NCI-H2107 treated with DMSO at 0.1 percent for 48 hours (cell line): ENCODE measurements around the gene C3orf80.
"Not testable (repeated sequence)": the region's sequence is repeated elsewhere in the genome, so short reads cannot be mapped to it uniquely, and the experiment has no call there.

Source experiments
- DNase-seq: peaks from one replicate; lab custom pipeline; 2025; ENCODE audit not compliant: unreplicated experiment; lab: John Stamatoyannopoulos, UW

Gene C3orf80

DNA sequence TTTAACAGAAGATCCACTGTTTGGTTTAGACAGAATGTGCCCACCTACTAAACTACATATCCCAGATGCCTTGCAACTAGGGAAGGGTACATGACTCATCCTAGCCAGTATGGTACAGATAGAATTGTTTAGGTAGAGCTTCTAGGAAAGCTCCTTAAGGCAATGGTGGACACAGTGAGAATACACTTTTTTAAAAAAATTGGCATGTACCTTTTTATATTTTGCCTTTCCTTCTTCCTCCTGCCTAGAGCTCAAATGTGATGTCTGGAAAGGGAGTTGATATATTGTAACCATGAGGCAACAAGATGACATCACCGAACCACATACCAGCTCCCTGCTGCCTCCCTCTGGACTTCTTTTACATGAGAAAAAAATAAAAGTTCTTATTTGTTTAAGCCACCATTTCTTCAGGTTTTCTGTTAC lies 14.4 kb upstream of the C3orf80 start:
- DNase-seq: peak; percentile 60

DNA sequence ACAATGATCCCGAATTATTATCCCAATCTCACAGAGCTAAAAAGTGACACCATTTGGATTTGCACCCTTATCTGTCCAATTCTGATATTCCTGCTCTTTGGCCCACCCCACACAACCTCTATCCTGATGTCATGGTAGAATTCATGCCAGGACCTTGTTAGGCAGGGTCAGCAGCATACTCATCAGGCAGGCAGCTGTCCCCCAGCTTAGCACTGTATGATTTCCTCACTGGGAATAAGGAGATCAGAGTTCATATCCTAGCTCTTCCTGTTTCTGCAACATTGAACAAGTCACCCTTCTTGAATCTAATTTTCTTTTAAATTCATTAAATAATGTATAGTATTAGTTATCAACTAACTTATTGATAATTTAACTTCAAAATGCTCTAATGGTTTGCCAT lies 12.0 kb upstream of the C3orf80 start:
- DNase-seq: no peak

DNA sequence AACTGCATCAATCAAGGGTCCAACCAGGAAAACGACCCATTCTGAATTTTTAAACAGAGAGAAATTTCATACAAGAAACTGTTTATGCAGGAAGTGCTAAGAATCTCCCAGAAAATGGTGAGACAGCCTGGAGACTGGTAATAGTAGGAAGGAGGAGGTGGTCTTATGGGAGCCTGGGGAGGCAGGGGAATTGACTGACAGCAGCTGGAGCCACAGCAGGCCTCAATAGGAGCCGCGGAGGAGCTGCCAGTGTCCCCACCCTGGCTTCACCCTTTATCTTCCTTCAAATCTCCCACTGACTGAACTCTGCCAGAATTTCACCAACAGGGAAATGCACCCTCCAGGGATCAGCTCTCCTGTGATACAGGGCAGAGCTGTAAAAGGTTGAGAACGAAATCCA lies 7.5 kb upstream of the C3orf80 start:
- DNase-seq: no peak

DNA sequence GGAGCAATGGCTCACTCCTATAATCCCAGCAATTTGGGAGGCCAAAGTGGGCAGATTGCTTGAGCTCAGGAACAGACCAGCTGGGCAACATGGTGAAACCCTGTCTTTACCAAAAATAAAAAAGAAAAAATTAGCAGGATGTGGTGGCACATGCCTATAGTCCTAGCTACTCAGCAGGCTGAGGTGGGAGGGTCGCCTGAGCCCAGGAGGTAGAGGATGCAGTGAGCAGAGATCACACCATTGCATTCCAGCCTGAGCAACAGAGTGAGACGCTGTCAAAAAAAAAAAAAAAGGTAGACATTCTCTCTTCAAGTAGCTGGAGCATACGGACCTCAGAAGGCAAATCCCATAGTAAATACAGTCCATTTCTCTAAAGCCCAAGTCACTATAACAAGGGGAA lies 7.1 kb upstream of the C3orf80 start:
- DNase-seq: no peak

DNA sequence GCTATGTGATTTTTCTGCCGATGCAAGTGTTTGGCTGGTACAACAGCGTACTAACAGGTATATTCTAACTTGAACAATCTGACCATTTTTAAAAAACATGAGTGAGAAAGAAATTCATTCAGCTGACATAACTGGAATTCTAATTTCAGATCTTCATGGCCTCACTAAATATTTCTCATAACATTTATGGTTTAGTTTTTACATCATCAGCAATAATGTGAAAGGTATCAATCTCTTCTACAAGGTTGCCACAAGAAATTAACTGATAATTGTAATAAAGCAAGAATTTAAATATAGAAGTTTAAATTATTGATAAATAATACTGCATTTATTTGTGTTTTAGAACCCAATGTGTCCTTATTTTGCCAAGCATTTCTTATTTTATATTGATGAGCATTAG lies 5.2 kb upstream of the C3orf80 start:
- DNase-seq: no peak

DNA sequence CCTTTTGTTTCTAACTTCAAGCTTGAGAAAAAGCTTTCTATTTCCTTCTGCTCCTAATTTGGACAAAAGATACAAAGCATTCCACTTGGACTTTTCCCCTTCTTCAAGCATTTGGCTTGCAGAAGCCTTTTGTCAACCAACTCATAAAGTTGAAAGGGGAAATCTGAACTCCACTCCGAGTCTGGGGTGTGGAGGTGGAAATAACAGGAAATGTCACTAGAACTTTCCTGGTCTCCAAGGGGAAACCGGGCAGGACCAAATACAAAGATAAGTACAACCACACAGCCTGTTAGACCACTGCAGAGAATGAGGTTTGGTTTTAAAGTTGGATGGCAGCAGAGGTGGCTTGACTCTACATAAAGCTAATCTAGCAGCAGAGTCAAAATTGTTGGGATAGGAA lies 4.2 kb upstream of the C3orf80 start:
- no peak for DNase-seq

DNA sequence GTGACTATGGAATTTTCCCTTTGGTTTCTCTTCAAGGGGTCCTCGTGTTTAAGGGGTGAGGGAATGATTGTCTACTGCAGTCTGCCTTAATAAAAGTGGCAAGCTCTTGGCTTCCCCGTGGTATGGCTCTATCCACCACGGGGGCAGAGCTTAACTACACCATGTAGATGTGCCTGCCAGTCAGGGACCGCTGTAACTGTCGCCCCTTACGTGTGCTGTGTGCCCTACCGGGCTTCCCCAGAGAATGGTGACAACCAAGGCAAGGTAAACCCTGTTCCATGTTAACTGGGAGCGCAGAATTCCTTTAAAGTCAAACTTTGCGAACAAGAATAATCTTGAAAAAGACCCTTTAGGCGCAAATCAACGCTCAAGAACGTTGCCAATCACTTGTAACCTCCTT lies 966 bp upstream of the C3orf80 start:
- DNase-seq: no peak

DNA sequence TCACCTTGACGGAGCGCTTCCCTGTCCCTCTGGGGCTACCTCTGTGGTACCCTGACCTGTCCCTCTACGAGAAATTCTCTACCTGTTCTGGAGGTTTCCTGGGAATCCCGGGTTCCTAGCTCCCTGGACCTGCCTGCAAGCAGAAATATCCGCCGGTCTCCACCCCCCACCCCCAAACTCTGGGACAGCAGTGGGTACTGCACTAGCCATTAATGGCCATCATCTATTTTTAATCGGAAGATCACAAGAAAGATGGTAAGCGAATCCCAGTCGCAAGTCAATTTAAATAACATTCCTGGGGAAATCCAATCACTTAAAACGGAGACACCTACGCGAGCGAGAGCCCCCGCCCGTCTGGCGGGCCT lies 429 bp upstream of the C3orf80 start:
- DNase-seq: peak; percentile 31

DNA sequence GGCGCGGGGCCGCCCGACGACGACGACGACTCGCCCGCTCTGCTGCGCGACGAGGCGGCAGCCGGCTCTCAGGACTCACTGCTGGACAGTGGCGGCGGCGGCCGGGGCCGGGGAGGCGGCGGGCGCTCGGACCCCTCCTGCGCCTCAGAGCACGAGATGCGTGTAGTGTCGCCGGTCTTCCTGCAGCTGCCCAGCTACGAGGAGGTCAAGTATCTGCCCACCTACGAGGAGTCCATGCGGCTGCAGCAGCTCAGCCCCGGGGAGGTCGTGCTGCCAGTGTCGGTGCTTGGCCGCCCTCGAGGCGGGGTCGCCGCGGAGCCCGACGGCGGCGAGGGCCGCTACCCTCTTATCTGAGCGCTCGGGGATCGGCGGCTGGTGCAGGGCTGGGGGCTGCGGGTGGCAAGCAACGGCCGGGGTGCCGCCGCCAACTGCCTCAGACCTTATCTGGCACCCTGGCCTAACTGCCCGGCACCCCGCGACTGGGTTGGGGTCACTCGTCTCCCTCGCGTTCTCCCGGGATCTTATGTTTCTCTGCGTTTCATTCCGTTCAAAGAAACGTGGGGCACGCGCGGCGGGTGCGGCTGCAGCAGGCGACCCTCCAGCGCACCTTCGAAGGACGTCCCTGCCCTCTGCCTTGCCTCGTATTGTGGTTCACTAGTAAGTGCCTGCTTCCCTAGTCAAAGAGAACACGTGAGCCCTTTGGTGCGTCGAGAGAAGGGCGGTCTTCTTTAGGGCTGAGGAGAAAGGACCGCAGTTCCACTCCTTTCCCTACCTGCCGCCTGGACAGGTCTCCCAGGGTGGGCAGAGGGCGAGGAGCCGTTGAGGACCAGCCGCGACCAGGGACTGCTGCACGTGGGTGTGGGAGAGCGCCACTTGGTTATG lies 1.0 kb downstream of the C3orf80 start:
- peak; percentile 20 for DNase-seq

DNA sequence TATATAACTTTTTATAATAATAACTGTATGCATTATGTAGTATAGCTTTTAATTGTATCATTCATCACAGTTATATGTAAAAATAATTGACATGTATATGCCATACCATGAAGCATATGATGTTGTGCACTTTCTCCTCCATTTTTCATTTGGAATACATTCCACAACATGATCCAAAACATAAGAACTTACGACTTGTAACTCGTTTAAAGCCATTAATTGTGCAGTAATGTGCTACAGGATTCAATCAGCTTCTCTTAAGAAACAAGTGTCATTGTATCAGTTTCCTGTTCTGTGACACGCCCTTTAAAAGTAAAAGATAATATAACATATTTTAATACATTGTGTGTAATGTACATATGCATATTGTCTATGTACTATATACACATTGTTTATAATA lies 2.2 kb downstream of the C3orf80 start:
- DNase-seq: no peak

DNA sequence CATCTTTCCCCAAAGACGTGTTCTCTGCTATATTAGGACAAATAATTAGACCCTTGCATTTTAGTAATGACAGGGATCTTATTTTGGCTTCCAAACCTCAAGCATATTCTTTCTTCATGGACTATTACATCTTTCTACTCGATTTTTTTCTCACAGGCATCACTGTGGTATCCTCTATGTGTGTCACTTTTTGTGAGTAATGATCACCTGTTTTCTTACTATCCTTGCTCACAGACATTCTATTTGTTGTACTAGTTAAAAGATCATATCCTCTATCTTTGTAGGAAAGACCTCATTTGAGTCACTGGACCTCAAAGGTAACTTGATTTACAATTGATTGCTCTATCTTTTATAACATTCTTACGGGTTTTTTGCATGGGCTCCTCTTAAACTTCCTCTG lies 6.8 kb downstream of the C3orf80 start:
- DNase-seq: no peak

DNA sequence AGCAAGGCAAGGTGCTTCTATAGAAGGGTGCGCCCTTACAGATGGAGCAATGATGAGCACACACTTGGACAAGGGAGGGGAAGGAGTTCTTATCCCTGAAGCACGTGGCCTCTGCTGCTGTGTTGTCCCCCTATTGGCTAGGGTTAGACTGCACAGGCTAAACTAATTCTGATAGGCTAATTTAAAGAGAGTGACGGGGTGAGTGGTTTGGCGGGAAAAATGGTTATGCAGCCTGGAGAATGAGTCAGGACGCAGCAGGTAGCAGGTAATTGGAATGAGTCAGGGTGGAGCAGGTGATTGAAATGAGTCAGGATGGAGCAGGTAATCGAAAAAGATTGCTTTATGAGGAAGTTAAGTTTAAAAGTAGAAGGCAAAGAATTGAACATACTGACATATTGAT lies 15.5 kb downstream of the C3orf80 start:
- not testable (repeated sequence) for DNase-seq

DNA sequence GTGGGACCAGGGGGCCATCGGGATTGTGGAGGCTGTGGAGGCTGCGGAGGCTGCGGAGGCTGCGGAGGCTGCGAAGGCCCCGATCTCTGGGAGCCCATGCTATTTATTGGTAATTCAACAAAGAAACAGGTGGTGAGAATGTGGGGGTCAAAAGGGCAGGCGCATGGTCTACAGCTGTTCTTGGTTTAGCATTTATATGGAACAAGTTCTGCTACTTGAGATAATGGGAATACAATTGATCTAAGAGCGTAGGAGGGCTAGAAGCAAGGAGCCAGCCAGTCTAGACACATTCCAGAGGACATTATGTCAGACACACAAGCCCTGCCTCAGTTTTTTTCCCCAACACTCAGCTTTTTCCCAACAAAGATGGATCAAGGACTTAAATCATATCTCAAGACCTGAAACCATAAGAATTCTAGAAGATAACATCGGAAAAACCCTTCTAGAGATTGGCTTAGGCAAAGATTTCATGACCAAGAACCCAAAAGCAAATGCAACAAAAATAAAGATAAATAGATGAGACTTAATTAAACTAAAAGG lies 20.1 kb downstream of the C3orf80 start:
- DNase-seq: no peak

DNA sequence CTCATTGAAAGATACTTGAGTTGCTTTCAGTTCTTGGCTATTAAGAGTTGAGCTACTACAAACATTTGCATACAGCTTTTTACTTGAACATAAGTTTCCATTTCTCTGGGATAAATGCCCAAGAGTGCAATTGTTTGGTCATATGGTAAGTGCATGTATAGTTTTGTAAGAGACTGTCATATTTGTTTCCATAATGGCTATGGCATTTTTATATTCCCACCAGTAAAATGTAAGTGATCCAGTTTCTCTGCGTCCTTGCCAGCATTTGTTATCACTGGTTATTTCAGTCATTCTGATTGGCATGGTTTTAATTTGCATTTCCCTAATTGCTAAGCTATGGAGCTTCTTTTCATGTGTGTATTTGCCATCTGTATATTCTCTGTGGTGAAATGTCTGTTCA lies 22.5 kb downstream of the C3orf80 start:
- DNase-seq: no peak

DNA sequence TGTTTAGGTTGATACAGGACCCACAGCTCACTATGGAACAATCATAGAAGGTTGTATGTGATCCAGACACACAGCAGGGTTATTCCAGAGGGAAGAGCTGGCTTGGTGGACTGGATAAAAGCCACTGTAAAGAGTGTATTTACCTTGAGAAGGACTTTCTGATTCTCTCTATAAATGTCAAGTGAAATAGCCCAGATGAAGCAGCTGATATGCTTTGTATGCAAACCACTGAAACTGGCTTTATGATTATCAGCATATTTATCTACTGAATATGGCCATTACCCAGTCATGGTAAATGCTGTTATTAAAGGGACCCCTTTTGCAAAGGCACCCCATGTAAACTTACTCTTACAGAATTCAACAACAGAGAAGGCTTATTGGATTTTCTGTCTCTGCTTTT lies 28.1 kb downstream of the C3orf80 start:
- no peak for DNase-seq

DNA sequence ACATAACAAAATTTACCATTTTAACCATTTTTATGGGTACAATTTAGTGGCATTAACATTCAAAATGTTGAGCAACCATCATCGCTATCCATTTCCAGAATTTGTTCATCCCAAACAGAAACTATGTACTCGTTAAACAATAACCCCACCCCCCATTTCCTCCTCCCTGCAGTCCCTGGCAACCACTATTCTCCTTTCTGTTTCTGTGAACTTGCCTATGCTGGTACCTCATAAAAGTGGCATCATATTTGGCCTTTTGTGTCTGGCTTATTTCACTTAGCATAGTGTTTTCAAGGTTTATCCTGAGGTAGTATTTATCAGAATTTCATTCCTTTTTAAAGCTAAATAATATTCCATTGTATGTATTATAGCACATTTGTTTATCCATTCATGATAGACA lies 32.4 kb downstream of the C3orf80 start:
- DNase-seq: no peak

DNA sequence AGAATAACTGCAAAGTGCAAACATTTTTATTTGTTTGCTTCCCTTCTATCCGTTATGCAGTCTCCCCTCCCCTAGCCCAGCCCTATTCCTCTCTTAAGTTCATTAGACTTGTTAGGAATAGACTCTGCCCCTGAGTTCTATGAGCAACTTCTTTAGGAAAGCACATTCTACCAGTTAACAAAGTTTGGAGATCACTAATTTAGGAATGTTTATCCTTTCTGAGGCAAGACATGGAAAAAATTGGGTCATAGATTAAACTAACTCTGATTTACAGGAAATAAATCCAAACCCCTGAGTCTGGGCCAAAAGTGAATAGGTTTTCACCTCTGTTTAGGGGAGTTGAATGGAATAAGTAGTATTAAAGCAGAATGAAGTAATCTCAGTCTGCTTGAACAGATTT lies 34.4 kb downstream of the C3orf80 start:
- DNase-seq: no peak

DNA sequence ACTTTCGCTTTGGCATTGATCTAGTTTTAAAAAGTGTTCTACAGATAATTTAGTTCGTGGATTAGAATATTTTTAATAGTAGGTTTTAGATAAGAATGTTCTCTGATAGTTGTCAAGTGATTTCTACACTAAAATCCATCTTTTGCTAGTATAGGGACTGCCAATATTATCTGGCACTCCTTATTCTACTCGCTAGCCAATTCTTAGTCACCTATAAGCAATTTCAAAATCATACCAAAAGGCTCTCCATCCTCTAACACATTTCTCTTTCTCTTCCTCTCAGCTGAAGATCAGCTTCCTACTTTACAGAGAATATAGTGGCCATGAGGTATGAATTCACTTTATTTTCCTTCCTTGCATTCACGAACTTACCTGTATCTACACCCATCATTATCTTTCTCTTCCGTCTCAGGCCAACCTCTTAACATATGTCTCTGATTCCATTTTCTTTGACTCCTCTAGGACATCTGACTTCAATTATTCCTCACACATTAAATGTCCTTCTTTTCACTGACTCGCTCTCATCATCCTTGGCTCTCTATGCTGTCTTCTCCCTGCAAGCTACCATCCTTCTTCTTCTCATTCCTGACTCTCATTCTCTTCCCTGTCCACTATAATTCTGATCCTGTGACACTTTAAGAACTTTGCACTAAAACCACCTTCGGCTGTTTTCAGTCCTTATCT lies 35.5 kb downstream of the C3orf80 start:
- no peak for DNase-seq

DNA sequence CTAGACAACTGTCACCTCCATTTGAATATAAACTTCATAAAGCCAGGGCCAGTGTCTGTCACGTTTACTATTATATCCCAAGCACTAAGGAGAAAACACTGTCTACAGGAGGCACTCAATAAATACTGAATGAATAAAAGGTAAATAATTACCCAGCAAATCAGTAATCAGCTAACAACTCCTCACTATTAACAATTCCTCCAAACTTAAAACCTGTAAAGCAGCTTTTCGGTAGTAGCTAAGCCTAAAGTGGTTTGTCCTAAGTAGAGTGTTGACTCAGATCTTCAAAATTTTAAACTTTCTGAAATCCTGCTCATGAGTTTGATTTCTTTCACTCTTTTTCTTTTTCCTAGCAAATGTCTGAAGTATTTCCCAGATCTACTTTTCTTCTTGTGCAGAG lies 39.9 kb downstream of the C3orf80 start:
- no peak for DNase-seq
